Measurements from ENCODE around the gene CASKIN2.
A peak's percentile ranks its signal among the peaks of the same experiment; 100 is the strongest.

CASKIN2 gene

DNA sequence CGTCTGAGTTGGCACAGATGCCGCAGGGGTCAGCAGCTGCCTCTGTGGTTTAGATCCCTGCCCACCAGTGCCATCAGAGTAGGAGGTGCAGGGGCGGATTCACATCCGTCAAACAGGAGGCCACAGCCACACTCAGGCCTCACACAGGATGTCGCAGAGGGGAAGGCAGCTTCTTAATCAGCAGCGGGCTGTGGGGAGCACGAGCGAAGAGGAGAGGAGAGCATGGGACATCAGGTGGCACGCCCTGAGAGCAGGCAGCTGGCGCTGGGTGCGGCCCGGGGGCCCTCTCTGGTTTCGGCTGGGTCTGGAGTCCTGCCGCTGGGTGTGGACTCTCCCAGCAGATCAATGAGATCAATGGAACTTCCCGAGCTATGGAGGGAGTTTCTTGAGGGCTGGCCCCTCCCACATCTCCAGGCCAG, 19.8 kb upstream of the CASKIN2 start:
- TF ChIP-seq, protein P1, sequence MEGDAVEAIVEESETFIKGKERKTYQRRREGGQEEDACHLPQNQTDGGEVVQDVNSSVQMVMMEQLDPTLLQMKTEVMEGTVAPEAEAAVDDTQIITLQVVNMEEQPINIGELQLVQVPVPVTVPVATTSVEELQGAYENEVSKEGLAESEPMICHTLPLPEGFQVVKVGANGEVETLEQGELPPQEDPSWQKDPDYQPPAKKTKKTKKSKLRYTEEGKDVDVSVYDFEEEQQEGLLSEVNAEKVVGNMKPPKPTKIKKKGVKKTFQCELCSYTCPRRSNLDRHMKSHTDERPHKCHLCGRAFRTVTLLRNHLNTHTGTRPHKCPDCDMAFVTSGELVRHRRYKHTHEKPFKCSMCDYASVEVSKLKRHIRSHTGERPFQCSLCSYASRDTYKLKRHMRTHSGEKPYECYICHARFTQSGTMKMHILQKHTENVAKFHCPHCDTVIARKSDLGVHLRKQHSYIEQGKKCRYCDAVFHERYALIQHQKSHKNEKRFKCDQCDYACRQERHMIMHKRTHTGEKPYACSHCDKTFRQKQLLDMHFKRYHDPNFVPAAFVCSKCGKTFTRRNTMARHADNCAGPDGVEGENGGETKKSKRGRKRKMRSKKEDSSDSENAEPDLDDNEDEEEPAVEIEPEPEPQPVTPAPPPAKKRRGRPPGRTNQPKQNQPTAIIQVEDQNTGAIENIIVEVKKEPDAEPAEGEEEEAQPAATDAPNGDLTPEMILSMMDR (IDR thresholded peaks at IDR 0.05; ENCODE audit: unreplicated experiment in 3 of 3), result no peak
- H3K4me3 Mint-ChIP-seq, result no peak overlapping the region
- peaks cover 10% of the 10 kb centered on the region for H3K4me1 Mint-ChIP-seq
- peaks cover 10% of the 10 kb centered on the region for H3K27me3 Mint-ChIP-seq (ENCODE audit: low read depth)
- H3K9me3 Mint-ChIP-seq, result no peaks in the 10 kb centered on the region
- no peaks in the 10 kb centered on the region for H3K36me3 Mint-ChIP-seq (ENCODE audit: low read depth)
- no peak overlapping the region for H3K27ac Mint-ChIP-seq

DNA sequence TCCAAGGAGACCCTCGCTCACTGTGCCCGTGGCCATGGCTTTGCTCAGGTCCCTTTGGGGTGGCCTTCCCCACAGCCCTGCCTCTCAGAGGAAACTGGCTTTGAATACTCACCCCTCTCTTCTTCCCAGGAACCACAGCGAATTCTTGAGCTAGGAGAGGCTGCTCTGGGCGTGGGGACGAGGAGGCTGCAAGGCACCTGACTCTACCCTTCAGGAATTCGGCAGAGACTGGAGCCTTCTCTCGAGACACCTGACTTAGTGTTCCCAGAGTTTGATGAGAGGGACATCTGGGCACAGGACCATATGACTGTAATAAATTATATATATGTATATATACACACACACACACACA, 16.4 kb upstream of the CASKIN2 start:
- H3K27ac Mint-ChIP-seq, result no peak overlapping the region
- no peak overlapping the region for H3K4me3 Mint-ChIP-seq
- no peaks in the 10 kb centered on the region for H3K36me3 Mint-ChIP-seq (ENCODE audit: low read depth)
- peaks cover 4% of the 10 kb centered on the region for H3K4me1 Mint-ChIP-seq
- peaks cover 6% of the 10 kb centered on the region for H3K27me3 Mint-ChIP-seq (ENCODE audit: low read depth)
- H3K9me3 Mint-ChIP-seq, result no peaks in the 10 kb centered on the region
- TF ChIP-seq, protein P1 (IDR thresholded peaks at IDR 0.05; ENCODE audit: unreplicated experiment in 3 of 3), result no peak

DNA sequence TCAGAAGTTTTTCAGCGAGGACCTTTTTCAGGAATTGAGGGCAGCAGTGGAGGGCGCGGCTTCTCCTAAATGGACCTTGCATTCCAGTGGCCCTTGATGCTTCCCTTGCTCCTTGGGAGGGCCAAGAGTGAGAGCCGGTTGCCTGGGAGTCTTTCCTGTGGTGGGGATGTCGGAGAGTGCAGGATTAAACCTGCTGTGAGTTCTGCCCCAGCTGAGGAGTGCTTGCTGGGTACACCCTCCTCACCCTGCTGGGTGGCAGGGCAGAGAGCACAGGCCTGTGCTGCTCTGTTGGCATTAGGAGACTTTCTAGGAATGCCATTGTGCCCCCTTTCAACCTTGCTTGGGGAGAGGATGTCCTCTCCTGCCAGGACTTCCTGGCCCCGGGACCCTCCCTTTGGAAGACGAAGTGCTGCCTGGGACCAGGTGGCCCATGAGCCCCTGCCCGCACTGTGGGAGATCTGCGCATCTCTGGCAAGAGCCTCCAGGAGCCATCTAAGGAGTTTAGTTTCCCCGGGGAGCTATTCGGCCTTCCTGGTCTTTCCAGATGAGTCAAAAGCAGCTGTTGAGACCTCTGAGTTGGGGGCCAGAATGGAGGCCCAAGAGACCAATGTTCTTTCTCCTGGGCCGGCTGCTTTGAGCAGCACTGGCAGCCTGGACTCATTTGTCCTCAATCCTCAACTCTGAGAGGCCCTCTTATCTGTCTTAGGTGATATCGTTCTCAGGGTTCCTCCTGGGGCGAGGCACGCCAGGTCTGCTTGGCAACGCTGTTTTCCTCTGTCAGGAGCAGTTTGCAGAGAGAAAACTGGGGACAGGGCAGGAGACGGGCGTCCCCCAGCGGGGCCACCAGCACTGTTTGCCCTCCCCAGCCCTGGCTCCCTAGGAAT, 15.7 kb upstream of the CASKIN2 start:
- Mint-ChIP-seq H3K27me3 (ENCODE audit: low read depth) (peaks cover 13% of the 10 kb centered on the region), H3K4me3 (no peak overlapping the region), H3K36me3 (ENCODE audit: low read depth) (no peaks in the 10 kb centered on the region), H3K4me1 (peaks cover 4% of the 10 kb centered on the region), H3K9me3 (no peaks in the 10 kb centered on the region), H3K27ac (no peak overlapping the region)
- TF ChIP-seq, protein P1 (IDR thresholded peaks at IDR 0.05; ENCODE audit: unreplicated experiment in 3 of 3), result no peak

DNA sequence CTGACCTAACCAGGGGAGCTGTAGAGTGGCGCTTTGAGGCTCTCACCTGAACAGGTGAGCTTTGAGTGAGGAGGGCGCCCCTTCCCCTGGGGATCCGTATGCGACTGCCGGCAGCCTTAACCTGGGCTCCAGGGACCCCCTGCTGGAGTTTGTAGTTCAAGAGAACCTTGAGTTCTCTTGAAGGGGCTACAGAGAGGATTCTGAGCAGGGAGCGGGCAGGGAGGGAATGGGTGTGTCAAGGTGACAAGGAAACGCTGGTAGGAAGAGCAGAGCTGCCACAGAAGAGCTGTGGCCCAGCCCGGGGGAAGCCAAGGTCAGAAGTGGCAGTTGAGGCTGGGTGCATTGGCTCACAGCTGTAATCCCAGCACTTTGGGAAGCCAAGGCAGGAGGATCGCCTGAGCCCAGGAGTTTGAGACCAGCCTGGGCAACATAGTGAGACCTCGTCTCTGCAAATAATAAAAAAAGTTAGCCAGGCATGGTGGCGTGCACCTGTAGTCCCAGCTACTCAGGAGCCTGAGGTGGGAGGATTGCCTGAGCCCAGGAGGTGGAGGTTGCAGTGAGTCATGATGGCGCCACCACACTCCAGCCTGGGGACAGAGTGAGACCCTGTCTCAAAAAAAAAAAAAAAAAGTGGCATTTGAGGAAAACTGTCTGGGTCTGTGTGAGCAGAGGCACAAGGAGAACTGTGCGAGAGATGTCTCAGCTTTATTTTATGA, 11.4 kb upstream of the CASKIN2 start:
- Mint-ChIP-seq H3K36me3 (ENCODE audit: low read depth) (peaks cover 18% of the 10 kb centered on the region), H3K27ac (peak overlapping the region in 1 of 3 experiments; percentile 86), H3K4me1 (no peaks in the 10 kb centered on the region), H3K27me3 (ENCODE audit: low read depth) (peaks cover 33% of the 10 kb centered on the region), H3K9me3 (no peaks in the 10 kb centered on the region), H3K4me3 (peak overlapping the region; percentile 77 to 85 (median 79))
- TF ChIP-seq, protein P1 (IDR thresholded peaks at IDR 0.05; ENCODE audit: unreplicated experiment in 3 of 3), result no peak

DNA sequence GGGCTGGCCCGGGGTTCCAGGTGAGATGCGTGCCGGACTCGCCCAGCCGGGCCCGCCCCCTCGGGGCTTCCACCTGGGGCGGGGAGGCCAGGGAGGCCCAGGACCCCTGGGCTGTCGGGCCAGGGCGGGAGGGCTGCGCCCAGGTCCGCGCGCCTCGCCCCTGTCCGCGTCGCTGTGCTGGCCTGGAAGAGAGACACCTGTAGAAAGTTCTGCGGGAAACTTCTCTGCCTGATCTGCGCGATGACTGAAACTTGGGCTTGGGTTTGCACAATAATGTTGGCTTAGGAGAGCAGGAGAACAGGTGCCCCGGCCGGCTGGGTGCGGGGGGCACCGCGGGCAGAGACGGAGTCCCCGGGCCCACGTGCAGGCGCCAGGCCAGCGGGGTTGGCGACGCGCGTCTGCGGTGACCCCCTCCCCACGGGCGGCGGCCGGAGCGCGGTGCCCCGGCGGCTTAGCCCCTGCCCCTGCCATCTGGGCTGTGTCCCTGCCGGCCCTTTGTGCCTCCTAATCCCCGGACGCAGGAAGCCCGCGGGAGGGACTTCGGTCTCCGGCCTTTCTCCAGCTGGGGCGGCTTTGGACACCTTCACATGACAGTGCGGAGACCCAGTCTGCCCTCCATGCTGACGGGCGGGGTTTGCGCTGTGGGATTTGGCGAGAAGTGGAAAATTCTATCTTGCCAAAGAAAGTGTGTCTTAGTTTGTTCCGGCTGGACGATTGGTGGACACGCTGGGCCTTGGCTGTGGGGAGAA, 10.6 kb upstream of the CASKIN2 start:
- Mint-ChIP-seq H3K9me3 (no peaks in the 10 kb centered on the region), H3K36me3 (ENCODE audit: low read depth) (peaks cover 18% of the 10 kb centered on the region)

More for the DNA sequence above, 10.6 kb upstream of the CASKIN2 start:
- TF ChIP-seq, protein P1 (IDR thresholded peaks at IDR 0.05; ENCODE audit: unreplicated experiment in 3 of 3), result no peak
- Mint-ChIP-seq H3K27ac (peak overlapping the region in 1 of 3 experiments; percentile 86), H3K27me3 (ENCODE audit: low read depth) (peaks cover 33% of the 10 kb centered on the region), H3K4me1 (no peaks in the 10 kb centered on the region), H3K4me3 (peak overlapping the region; percentile 77 to 85 (median 79))

All from nephron (organoid).